ENCODE measurements around the gene TSC22D1. TPM values are rescaled to one million over a fixed set of nuclear protein-coding genes. Genes with fewer than 3 reads are reported as not detected.

TSC22D1 gene
- total RNA-seq, 4 donors from 2014 or later: 223 to 389 (median 262) TPM

DNA sequence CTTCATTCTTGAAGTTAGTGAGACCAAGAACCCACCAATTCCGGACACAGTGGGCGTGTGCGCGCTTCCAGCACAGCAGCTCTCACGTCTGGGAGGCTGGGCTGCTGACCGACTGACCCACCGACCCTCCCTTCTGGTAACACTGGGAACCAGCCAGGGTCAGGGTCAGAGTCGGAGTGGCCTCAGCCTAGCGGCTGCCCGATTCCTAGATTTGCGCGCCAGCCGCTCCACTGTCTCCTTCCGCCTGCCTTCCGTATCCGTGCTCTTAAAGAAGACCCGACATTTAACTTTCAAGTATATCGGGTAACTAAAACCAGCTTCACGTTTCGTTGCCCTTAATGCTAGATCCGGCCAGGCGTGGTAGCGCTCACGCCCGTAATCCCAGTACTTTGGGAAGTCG lies 161.4 kb downstream of the TSC22D1 start:
- ATAC-seq: no peak
- WGBS, 2 donors (ENCODE audit: low coverage in 1 of 2): 50% methylated on average over 2 of the region's 26 CpGs; no CpG with 5 or more reads in 1 of the 2 donors
- H3K36me3 ChIP-seq: no peaks in the 10 kb centered on the region
- H3K4me3 ChIP-seq: no peak overlapping the region
- TF ChIP-seq EP300 (IDR thresholded peaks at IDR 0.05) (no peak), POLR2A (IDR thresholded peaks at IDR 0.05) (no peak), POLR2AphosphoS5 (IDR thresholded peaks at IDR 0.05) (no peak)
- TF ChIP-seq, protein P1, sequence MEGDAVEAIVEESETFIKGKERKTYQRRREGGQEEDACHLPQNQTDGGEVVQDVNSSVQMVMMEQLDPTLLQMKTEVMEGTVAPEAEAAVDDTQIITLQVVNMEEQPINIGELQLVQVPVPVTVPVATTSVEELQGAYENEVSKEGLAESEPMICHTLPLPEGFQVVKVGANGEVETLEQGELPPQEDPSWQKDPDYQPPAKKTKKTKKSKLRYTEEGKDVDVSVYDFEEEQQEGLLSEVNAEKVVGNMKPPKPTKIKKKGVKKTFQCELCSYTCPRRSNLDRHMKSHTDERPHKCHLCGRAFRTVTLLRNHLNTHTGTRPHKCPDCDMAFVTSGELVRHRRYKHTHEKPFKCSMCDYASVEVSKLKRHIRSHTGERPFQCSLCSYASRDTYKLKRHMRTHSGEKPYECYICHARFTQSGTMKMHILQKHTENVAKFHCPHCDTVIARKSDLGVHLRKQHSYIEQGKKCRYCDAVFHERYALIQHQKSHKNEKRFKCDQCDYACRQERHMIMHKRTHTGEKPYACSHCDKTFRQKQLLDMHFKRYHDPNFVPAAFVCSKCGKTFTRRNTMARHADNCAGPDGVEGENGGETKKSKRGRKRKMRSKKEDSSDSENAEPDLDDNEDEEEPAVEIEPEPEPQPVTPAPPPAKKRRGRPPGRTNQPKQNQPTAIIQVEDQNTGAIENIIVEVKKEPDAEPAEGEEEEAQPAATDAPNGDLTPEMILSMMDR (IDR thresholded peaks at IDR 0.05): no peak
- no peaks in the 10 kb centered on the region for H3K4me1 ChIP-seq
- H3K9me3 ChIP-seq: no peaks in the 10 kb centered on the region
- H3K27me3 ChIP-seq: no peaks in the 10 kb centered on the region
- no peak overlapping the region for H3K27ac ChIP-seq

DNA sequence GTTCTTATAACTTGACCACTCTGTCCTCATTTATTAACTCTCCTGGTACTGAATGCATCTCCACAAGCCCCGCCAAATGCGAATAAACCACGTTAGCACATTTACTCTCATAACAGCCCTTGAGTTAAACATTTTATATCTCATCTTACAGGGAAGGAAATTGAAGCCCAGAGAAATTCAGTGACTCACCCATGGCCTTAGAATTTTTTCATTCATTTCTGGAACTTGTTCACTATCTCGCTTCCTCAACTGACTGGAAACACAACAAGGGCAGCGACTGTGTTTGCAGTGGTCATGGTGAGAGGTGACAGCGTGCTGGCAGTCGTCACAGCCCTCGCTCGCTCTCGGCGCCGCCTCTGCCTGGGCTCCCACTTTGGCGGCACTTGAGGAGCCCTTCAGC lies 163.0 kb downstream of the TSC22D1 start:
- Histone ChIP-seq H3K4me1 (no peaks in the 10 kb centered on the region), H3K27me3 (no peaks in the 10 kb centered on the region), H3K9me3 (no peaks in the 10 kb centered on the region), H3K36me3 (no peaks in the 10 kb centered on the region), H3K4me3 (no peak overlapping the region), H3K27ac (no peak overlapping the region)
- 92 to 94% methylated on average over 3 to 13 of the region's 13 CpGs for WGBS, 2 donors (ENCODE audit: low coverage in 1 of 2)
- TF ChIP-seq, protein P1 (IDR thresholded peaks at IDR 0.05): no peak
- TF ChIP-seq EP300 (IDR thresholded peaks at IDR 0.05) (no peak), POLR2AphosphoS5 (IDR thresholded peaks at IDR 0.05) (no peak), POLR2A (IDR thresholded peaks at IDR 0.05) (no peak)
- no peak for ATAC-seq

DNA sequence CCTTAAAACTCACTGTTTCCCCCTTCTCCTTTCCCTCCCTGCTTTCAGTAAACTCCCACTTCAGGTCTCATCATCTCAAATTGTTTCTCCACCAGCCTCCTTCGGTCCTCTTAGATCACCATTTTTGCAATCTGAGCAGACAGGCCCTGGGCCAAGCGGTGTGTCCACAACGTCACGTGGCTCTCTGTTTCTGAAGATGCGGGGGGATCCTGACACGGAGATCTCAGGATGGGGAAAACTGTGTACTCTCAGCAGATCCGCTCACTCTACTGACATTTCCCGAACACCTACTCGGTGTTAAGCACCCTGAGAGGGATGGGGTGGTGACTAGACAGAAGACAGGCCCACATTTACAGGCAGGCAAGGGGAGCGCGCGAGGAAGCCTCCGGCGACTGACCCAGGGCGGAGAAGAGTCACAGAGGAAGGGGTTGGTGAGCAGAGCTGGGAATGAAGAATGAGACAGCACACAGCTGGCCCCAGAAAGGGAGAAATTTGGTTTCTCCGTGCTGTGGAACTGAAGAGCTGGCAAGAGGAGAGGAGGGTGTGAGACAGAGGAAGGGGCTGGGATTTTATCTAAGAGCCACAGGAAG lies 163.7 kb downstream of the TSC22D1 start:
- Histone ChIP-seq H3K36me3 (no peaks in the 10 kb centered on the region), H3K4me3 (no peak overlapping the region), H3K4me1 (no peaks in the 10 kb centered on the region), H3K27ac (no peak overlapping the region), H3K27me3 (no peaks in the 10 kb centered on the region), H3K9me3 (no peaks in the 10 kb centered on the region)
- TF ChIP-seq, protein P1 (IDR thresholded peaks at IDR 0.05): no peak
- TF ChIP-seq POLR2A (IDR thresholded peaks at IDR 0.05): no peak
- no peak for TF ChIP-seq EP300 (IDR thresholded peaks at IDR 0.05)
- TF ChIP-seq POLR2AphosphoS5 (IDR thresholded peaks at IDR 0.05): no peak
- 72 to 80% methylated on average over 2 to 8 of the region's 16 CpGs for WGBS, 2 donors (ENCODE audit: low coverage in 1 of 2)
- ATAC-seq: no peak

DNA sequence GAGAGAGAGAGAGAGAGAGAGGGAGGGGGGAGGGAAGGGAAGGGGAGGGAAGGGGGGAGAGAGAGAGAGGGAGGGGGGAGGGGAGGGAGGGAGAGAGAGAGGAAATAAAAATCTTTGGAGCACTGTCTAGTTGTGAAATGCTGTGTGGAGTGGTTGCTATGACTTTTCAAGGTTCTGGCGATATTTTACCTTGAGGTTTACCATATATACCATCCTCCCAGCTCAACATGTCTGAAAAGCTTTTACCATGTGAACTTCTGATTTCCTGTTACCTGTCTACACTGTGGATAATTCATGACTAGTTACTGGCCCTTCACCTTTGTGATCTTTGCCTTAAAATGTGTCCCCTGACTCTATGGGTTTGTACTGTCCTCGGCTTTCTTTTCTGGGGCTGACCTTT lies 164.3 kb downstream of the TSC22D1 start:
- no peaks in the 10 kb centered on the region for H3K36me3 ChIP-seq

More for the DNA sequence above, 164.3 kb downstream of the TSC22D1 start:
- TF ChIP-seq POLR2AphosphoS5 (IDR thresholded peaks at IDR 0.05) (no peak), EP300 (IDR thresholded peaks at IDR 0.05) (no peak), POLR2A (IDR thresholded peaks at IDR 0.05) (no peak)
- TF ChIP-seq, protein P1 (IDR thresholded peaks at IDR 0.05): no peak
- no peak overlapping the region for H3K27ac ChIP-seq
- no peak overlapping the region for H3K4me3 ChIP-seq
- WGBS, 2 donors (ENCODE audit: low coverage in 1 of 2): 82 to 85% methylated on average over 2 of the region's 2 CpGs
- H3K27me3 ChIP-seq: no peaks in the 10 kb centered on the region
- H3K4me1 ChIP-seq: no peaks in the 10 kb centered on the region
- no peak for ATAC-seq
- no peaks in the 10 kb centered on the region for H3K9me3 ChIP-seq
